Gastroesophageal sphincter (tissue), 4 donors: ENCODE measurements around the gene MPLKIP. TPM values are rescaled to one million over a fixed set of nuclear protein-coding genes. Genes with fewer than 3 reads are reported as not detected.
A peak's percentile ranks its signal among the peaks of the same experiment; 100 is the strongest.
"Not testable (repeated sequence)": the region's sequence is repeated elsewhere in the genome, so short reads cannot be mapped to it uniquely, and the experiment has no call there.

Source experiments
- ATAC-seq: fragments of 150-250 bp; one replicate; pipeline ENCODE4 v1.9.1; 2016; ENCODE audit warnings: mild to moderate bottlenecking, moderate library complexity
- H3K27ac ChIP-seq, 4 donors: fragments of 200-600 bp; sonication (generic) in 3 of 4; 1 replicate in 3 of 4; 2 replicates in 1 of 4; pipeline ENCODE4 v1.5.1; 2016 to 2019
- H3K27me3 ChIP-seq: fragments of 200-600 bp; sonication (generic); one replicate; pipeline ENCODE4 v1.5.1; 2019
- H3K36me3 ChIP-seq, 2 donors: fragments of 200-600 bp; sonication (generic); one replicate each; pipeline ENCODE4 v1.5.1; 2019; ENCODE audit warnings: control low read depth in 1 of 2
- H3K4me1 ChIP-seq, 3 donors: fragments of 200-600 bp; sonication (generic); 1 replicate in 2 of 3; 2 replicates in 1 of 3; pipeline ENCODE4 v1.5.1; 2016 to 2019; ENCODE audit warnings: control low read depth in 2 of 3
- H3K4me3 ChIP-seq, 2 donors: fragments of 200-600 bp; sonication (generic); one replicate each; pipeline ENCODE4 v1.5.1; 2019; ENCODE audit warnings: mild to moderate bottlenecking in 1 of 2, moderate library complexity in 1 of 2
- H3K9me3 ChIP-seq, 3 donors: fragments of 200-600 bp; sonication (generic); one replicate each; pipeline ENCODE4 v1.5.1; 2017 to 2019; ENCODE audit warnings: control low read depth in 2 of 3
- EP300 ChIP-seq: sonication (generic); formaldehyde crosslinking; IDR thresholded peaks from one replicate; pipeline ENCODE4 v1.6.1; 2017; ENCODE audit warnings: antibody characterized with exemption, mild to moderate bottlenecking
- POLR2A ChIP-seq, 2 donors: fragments of 450-650 bp; IDR thresholded peaks; one replicate each; pipeline ENCODE4 v1.6.1; 2017; ENCODE audit warnings: antibody characterized with exemption in 2 of 2, mild to moderate bottlenecking in 2 of 2, moderate library complexity in 1 of 2
- POLR2AphosphoS5 ChIP-seq: sonication (generic); formaldehyde crosslinking; IDR thresholded peaks from one replicate; pipeline ENCODE4 v1.6.1; 2017; ENCODE audit warnings: antibody characterized with exemption
- WGBS, 2 donors: methylation state at CpG; one replicate each; pipeline ENCODE4 v1.1.5; 2018; ENCODE audit warnings: low coverage in 1 of 2; 5-methylcytosine and 5-hydroxymethylcytosine counted together
- total RNA-seq, 4 donors: library from RNA; depleted of rRNA; stranded (reverse); fragments of >200 nt; gene quantifications; one replicate each; pipeline ENCODE4 v1.1.0, GENCODE V29; 2016
- TF ChIP-seq, protein P1 (sequence below), 4 experiments: fragments of 200-600 bp in 2 of 4; fragments of 450-650 bp in 2 of 4; sonication (generic) in 1 of 4; IDR thresholded peaks; one replicate each; pipeline ENCODE4 v1.5.1; 2017 to 2019; ENCODE audit warnings: antibody characterized with exemption in 4 of 4, mild to moderate bottlenecking in 2 of 4, moderate library complexity in 2 of 4

MPLKIP gene
- 10 to 100 TPM; 14.0 to 42.0 (median 38.0) TPM for total RNA-seq

DNA sequence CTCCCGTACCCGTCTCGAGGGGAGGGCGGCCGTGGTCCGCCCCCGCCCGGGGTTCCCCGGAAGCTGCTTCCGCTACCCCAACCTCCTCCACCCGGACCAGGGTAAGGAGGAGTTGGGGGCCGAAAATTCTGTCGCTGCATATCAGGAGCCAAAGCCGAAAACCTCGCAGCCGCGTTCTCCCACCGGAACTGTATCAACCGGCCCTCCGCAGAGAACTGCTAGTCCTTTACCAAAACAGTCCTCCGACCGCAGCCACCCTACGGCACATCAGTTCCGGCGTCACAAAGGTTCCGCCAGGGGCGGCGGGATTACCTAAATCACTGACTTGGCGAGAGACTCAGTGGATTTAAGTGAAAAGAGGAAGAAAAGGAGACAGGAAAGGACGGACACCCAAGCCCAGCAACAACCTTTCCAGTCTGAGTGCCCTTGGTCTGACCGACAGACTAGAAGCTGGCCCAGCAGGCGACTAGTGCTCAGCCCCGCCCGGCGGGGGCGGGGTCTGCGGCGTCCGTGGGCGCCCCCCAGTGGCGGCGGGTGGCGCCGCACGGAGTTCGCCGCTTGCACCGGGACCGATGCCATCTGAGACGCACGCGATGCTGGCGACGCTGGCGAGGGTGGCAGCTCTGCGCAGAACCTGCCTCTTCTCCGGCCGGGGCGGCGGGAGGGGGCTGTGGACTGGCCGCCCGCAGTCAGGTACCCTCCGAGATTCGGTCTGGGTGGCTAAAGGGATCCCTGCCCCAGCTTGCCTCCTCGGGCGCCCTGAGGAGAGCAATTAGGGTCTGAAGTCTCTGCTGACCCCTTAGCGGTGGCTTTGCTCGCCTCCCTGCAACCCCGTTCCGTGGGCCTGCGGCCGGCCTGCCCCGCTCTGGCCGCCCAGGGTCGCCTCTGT is at the start of gene MPLKIP, which contains the start of gene SUGCT:
Gene MPLKIP, minus strand, starts transcription at position 195 of the 889 bp plus-strand sequence. Its CDS starts 55 bp downstream, at position 140.
Gene SUGCT, plus strand, starts transcription at position 578 of the 889 bp plus-strand sequence.
- WGBS, 2 donors = no CpG with 5 or more reads among the region's 75 CpGs
- no peaks in the 10 kb centered on the region for H3K36me3 ChIP-seq
- H3K4me3 ChIP-seq = peak within 1 kb of the TSS; percentile 89 to 92
- no peaks in the 10 kb centered on the region for H3K9me3 ChIP-seq
- H3K27ac ChIP-seq = peak within 1 kb of the TSS; percentile 82 to 92 (median 92)
- H3K4me1 ChIP-seq = peaks cover 0 to 48% (median 13%) of the 10 kb centered on the region in 3 donors
- peak; percentile 96 for ATAC-seq
- H3K27me3 ChIP-seq = no peaks in the 10 kb centered on the region
- TF ChIP-seq EP300 = no peak
- peak; percentile 13 to 46 for TF ChIP-seq POLR2A (IDR thresholded peaks at IDR 0.05)
- TF ChIP-seq, protein P1, sequence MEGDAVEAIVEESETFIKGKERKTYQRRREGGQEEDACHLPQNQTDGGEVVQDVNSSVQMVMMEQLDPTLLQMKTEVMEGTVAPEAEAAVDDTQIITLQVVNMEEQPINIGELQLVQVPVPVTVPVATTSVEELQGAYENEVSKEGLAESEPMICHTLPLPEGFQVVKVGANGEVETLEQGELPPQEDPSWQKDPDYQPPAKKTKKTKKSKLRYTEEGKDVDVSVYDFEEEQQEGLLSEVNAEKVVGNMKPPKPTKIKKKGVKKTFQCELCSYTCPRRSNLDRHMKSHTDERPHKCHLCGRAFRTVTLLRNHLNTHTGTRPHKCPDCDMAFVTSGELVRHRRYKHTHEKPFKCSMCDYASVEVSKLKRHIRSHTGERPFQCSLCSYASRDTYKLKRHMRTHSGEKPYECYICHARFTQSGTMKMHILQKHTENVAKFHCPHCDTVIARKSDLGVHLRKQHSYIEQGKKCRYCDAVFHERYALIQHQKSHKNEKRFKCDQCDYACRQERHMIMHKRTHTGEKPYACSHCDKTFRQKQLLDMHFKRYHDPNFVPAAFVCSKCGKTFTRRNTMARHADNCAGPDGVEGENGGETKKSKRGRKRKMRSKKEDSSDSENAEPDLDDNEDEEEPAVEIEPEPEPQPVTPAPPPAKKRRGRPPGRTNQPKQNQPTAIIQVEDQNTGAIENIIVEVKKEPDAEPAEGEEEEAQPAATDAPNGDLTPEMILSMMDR (IDR thresholded peaks at IDR 0.05) = peak; percentile 89 to 100 (median 94)
- peak; percentile 63 for TF ChIP-seq POLR2AphosphoS5

DNA sequence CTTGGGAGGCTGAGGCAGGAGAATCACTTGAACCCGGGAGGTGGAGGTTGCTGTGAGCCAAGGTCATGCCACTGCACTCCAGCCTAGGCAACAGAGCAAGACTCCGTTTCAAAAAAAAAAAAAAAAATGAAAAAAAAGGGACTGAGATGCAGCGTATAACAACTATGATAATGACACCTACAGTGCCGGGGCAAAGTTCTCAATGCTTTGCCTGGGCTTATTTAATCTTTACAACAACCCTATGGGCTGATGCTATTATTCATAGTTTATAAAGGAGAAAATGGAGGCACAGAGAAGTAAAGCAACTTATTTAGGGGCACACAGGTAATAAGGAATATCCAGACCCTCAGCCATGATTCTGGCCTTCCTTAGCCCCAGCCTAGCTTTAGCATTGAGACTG is 48.0 kb upstream of the MPLKIP start:
- no peak for TF ChIP-seq POLR2A (IDR thresholded peaks at IDR 0.05)
- TF ChIP-seq EP300 = no peak
- TF ChIP-seq, protein P1 (IDR thresholded peaks at IDR 0.05) = no peak
- TF ChIP-seq POLR2AphosphoS5 = no peak
- H3K27ac ChIP-seq = no peak overlapping the region

DNA sequence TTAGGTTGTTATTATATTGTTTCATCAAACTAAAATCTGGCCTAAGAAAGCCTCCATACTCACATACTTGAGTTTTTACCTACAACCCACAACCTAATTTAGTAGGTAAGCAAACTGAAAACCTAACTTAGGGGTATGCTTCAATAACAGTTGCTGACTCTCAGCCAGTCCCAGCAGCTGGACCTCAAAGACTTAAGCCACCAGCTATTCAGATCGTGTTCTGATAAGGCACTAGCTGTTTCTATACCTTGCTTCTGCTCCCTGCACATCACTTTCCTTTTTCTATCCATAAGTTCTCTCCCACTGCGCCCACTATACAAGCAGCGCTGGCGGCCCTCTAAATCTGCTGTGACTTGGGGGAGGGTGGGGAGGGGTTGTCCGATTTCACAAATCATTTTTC is 42.6 kb upstream of the MPLKIP start:
- Histone ChIP-seq H3K9me3 (no peaks in the 10 kb centered on the region), H3K4me3 (no peak overlapping the region), H3K36me3 (peaks cover 0 to 2% of the 10 kb centered on the region in 2 donors), H3K27me3 (no peaks in the 10 kb centered on the region), H3K27ac (no peak overlapping the region), H3K4me1 (no peaks in the 10 kb centered on the region)
- TF ChIP-seq EP300 (no peak), POLR2AphosphoS5 (no peak), POLR2A (IDR thresholded peaks at IDR 0.05) (no peak)
- TF ChIP-seq, protein P1 (IDR thresholded peaks at IDR 0.05) = no peak
- 67 to 89% methylated on average over 1 to 5 of the region's 5 CpGs for WGBS, 2 donors
- no peak for ATAC-seq

More for the DNA sequence above, 48.0 kb upstream of the MPLKIP start:
- H3K4me3 ChIP-seq = no peak overlapping the region
- 92 to 94% methylated on average over 2 to 4 of the region's 4 CpGs for WGBS, 2 donors
- H3K9me3 ChIP-seq = no peaks in the 10 kb centered on the region
- H3K4me1 ChIP-seq = no peaks in the 10 kb centered on the region
- ATAC-seq = no peak
- peaks cover 0 to 15% of the 10 kb centered on the region in 2 donors for H3K36me3 ChIP-seq
- H3K27me3 ChIP-seq = no peaks in the 10 kb centered on the region

DNA sequence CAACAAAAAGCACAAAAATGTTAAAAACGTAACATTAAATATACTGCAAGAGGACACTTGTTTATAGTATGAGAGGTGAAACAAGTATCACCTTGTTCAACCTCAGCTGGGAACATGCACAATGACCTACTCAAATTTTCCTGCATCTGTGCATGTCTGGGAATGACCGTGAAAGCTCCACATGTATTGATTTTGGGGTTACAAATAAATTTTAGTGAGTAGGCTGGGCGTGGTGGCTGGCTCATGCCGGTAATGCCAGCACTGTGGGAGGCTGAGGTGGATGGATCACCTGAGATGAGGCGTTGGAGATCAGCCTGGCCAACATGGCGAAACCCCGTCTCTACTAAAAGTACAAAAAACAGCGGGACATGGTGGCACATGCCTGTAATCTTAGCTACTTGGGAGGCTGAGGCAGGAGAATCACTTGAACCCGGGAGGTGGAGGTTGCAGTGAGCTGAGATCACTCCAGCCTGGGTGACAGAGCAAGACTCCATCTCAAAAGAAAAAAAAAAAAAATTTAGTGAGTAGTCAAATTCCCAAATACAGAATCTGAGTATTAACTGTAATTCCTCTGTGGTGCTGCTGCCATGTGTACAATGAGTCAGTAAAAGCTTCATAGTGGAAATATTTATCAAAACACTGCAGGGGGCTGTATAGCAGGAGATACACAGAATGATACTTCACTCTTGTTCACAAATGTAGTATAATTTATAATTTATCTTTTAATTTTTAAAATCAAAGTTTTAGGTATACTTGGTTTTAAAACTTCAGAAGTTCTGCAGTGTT is 41.5 kb upstream of the MPLKIP start:
- Histone ChIP-seq H3K9me3 (no peaks in the 10 kb centered on the region), H3K4me1 (no peaks in the 10 kb centered on the region), H3K4me3 (no peak overlapping the region), H3K36me3 (no peaks in the 10 kb centered on the region), H3K27me3 (no peaks in the 10 kb centered on the region), H3K27ac (no peak overlapping the region)
- 89 to 92% methylated on average over 4 to 7 of the region's 9 CpGs for WGBS, 2 donors
- TF ChIP-seq, protein P1 (IDR thresholded peaks at IDR 0.05) = no peak
- TF ChIP-seq EP300 = no peak
- TF ChIP-seq POLR2A (IDR thresholded peaks at IDR 0.05) = no peak
- no peak for ATAC-seq

DNA sequence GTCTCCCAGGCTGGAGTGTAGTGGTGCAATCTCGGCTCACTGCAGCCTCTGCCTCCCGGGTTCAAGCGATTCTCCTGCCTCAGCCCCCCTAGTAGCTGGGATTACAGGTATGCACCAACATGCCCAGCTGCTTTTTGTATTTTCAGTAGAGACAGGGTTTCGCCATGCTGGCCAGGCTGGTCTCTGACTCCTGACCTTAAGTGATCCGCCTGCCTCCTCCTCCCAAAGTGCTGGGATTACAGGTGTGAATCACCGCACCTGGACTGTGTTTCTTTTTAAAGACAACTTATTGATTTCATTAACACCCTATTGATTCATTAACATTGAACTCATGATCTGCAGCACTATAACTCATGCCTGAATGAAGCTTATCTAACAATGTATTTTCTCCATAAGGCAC is 40.8 kb upstream of the MPLKIP start:
- not testable (repeated sequence) for H3K27me3 ChIP-seq, H3K4me3 ChIP-seq, H3K36me3 ChIP-seq, H3K9me3 ChIP-seq, ATAC-seq, H3K27ac ChIP-seq, H3K4me1 ChIP-seq
- 88 to 100% methylated on average over 2 to 6 of the region's 6 CpGs for WGBS, 2 donors

DNA sequence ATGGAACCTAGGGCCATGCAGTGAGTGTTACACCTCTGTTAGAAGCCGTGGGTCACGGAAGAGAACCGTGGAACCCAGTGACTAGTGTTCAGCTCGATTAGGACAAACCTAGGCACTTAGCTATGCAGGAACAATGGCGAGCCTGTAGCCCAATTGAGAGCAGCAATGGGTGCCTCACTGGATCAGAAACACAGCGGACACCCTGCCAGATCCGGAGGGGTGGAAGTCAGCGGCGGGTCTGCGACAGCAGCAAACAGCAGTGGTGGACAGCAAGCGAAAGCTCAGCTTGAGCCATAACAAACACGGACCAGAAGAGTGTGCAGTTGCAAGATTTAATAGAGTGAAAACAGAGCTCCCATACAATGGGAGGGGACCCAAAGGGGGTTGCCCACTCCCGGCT is 38.7 kb upstream of the MPLKIP start:
- ATAC-seq, H3K27ac ChIP-seq, H3K4me1 ChIP-seq, H3K27me3 ChIP-seq, H3K4me3 ChIP-seq, H3K9me3 ChIP-seq, H3K36me3 ChIP-seq: not testable (repeated sequence)
- WGBS, 2 donors = 71 to 89% methylated on average over 1 to 6 of the region's 13 CpGs

DNA sequence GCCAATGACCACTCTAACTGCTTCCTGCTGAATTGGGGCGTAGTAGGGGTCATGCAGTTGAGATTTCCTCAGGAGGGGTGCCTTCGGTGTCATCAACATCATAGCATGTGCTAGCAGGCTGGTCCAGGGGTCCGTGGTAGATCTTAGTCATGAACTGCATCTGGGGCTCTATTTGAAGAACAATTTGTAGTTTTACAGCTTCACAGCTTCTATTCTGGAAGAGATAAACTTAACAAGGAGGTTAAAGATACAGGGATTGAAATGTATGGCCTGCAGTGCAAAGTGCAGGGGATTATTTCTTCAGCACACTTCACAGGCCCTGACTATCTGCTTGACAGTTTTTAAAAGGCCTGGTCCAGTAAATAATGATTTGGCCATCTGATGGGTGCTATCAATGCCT is 33.8 kb upstream of the MPLKIP start:
- not testable (repeated sequence) for H3K27me3 ChIP-seq, ATAC-seq, H3K4me1 ChIP-seq, H3K9me3 ChIP-seq, H3K27ac ChIP-seq, H3K4me3 ChIP-seq, H3K36me3 ChIP-seq
- WGBS, 2 donors = 93% methylated on average over 3 of the region's 3 CpGs; no CpG with 5 or more reads in 1 of the 2 donors
